ENCODE data around the gene TAF11L6.
"Not testable (repeated sequence)": the region's sequence is repeated elsewhere in the genome, so short reads cannot be mapped to it uniquely, and the experiment has no call there.

The TAF11L6 gene

DNA sequence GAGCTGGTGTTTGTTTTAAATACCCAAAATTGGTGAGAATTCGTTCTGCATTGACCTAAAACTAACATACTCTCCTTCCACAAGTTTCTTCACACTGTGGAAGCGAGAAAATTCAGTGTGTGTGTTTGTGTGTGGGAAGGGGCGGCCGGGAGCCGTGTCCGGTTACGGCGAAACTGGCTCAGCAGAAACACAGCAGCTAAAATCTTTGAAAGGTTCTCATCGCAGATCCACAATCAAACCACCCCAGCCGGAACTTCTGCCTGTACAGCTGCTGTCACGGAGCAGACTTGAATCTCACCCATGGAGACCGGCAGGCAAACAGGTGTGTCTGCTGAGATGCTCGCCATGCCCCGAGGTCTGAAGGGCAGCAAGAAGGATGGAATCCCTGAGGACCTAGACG is at the start of gene TAF11L6:
Gene TAF11L6, plus strand, starts transcription at position 301 of the 400 bp plus-strand sequence.
- not testable (repeated sequence) for DNase-seq (ENCODE audit: low spot score)

DNA sequence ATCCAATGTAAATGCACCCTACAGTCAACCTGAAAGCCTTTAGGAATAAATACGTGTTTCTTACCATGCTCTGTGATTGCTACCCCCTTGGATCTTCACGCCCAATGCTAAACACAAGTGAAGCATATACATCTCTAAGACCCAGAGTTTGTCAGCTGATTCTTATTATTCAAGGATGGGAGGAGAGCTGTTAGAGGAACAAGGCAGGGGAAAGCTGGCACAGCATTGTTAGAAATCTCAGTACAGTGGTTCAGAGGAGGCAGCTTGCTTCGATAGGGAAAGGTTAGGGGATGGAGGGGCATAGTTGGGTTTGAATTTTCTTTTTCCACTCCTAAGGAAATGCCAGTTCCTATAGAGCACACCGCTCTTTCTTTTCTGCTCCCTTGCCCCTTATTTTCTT is 47.1 kb upstream of the TAF11L6 start:
- DNase-seq (ENCODE audit: low spot score), result no peak

DNA sequence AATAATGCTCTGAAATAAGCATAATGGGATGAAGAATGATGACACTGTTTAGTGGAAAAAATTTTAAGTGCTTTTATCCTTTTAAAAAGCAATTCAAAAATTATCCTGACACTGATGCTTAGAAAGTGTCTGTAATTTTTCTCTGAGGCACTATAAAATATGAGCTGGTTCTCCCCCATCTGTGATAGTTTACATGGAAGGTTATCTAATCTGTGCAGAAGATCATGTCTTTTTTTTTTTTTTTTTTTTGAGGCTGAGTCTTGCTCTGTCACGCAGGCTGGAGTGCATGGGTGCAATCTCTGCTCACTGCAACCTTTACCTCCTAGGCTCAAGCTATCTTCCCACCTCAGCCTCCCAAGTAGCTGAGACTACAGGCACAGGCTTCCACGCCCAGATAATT is 45.7 kb upstream of the TAF11L6 start:
- DNase-seq (ENCODE audit: low spot score), result no peak

DNA sequence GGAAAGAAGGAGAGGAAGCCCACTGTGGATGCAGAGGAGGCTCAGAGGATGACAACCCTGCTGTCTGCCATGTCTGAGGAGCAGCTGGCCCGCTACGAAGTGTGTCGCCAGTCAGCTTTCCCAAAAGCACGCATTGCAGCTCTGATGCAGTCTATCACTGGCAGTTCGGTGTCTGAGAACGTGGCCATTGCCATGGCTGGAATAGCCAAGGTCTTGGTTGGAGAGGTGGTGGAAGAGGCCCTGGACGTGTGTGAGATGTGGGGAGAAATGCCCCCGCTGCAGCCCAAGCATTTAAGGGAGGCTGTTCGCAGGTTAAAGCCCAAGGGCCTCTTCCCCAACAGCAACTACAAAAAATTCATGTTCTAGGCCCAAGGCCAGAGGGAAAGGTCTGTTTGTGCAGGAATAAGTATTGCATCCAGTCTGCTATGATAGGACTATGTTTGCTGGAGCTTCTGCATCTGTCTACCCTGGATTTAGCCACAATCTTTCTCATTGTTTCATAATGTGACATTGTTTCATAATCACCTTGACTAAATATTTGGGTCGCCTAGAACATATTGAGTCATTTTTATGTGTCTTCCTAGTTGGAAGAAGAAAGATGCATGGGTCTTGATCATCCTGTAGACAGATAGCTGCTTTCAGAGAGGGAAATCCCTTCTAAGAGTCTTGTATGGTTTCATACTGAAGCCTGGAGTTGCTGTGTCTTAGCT is 41.9 kb upstream of the TAF11L6 start:
- DNase-seq (ENCODE audit: low spot score), result not testable (repeated sequence)

DNA sequence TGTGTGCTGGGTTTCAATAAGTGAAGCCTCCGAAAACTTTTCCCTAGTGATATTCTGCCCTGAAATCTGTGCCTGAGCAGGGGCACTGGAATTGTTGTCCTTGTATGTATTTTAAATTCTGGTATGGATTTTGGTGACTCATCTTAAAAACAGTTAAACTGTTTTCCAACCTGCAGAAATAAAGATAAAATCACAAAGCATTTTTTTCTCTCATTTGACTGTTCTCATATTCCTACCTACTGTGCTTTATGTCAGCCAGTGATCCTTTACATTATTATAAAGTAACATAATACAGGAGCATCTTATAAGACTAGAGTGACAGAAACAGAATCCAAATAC is 41.3 kb upstream of the TAF11L6 start:
- DNase-seq (ENCODE audit: low spot score), result no peak

DNA sequence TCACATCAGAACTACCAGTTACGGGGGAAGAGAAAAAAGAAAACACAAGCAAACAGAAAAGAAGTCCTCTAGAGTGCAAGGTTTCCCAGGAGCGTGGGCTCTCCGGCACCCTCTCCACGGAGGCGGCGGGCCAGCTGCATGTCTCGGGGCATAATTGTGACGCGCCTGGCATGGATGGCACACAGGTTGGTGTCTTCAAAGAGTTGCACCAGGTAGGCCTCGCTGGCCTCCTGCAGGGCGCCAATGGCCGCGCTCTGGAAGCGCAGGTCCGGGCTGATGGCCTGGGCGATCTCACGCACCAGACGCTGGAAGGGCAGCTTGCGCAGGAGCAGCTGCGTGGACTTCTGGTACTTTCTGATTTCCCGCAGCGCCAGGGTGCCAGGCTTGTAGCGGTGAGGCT is 37.2 kb upstream of the TAF11L6 start:
- not testable (repeated sequence) for DNase-seq (ENCODE audit: low spot score)

DNA sequence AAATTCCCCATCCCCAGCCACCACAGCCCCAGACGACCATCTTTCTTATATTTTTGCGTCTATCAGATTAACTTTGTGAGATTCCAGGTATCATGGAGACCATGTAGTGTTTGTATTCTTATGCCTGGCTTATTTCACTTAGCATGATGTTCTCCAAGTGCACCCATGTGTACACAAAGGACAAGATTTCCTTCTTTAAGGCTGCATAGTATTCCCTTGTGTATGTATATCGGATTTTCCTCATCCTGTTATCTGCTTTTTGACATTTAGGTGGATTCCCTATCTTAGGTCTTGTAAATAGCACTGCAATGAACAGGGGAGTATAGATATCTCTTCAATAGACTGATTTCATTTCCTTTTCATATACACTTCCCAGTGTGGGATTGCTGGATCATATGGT is 35.7 kb upstream of the TAF11L6 start:
- DNase-seq (ENCODE audit: low spot score), result no peak

DNA sequence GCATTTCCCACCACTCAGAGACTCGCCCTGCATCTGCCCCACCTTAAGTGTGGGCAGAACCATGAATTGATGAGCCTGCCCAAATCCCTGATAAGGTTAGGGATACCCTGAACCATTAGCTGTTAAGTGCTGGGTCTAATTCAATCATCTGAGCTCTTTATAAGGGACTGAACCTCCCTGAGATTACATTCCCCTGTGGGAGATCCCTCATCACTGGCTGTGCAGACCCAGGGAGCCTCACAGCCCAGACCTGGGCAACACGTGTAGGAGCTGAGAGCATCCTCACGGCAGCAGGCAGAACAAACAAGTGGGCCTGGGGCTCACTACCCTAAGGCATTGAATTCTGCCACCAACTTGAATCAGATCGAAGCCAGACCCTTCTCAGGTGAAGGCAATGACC is 31.0 kb upstream of the TAF11L6 start:
- no peak for DNase-seq (ENCODE audit: low spot score)

DNA sequence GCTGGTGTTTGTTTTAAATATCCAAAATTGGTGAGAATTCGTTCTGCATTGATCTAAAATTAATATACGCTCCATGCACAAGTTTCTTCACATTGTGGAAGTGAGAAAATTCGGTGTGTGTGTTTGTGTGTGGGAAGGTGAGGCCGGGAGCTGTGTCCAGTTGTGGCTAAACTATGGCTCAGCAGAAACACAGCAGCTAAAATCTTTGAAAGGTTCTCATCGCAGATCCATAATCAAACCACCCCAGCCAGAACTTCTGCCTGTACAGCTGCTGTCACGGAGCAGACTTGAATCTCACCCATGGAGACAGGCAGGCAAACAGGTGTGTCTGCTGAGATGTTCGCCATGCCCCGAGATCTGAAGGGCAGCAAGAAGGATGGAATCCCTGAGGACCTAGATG is 30.5 kb upstream of the TAF11L6 start, which contains the start of gene TAF11L2:
Gene TAF11L2, plus strand, starts transcription at position 301 of the 400 bp plus-strand sequence.
- not testable (repeated sequence) for DNase-seq (ENCODE audit: low spot score)

DNA sequence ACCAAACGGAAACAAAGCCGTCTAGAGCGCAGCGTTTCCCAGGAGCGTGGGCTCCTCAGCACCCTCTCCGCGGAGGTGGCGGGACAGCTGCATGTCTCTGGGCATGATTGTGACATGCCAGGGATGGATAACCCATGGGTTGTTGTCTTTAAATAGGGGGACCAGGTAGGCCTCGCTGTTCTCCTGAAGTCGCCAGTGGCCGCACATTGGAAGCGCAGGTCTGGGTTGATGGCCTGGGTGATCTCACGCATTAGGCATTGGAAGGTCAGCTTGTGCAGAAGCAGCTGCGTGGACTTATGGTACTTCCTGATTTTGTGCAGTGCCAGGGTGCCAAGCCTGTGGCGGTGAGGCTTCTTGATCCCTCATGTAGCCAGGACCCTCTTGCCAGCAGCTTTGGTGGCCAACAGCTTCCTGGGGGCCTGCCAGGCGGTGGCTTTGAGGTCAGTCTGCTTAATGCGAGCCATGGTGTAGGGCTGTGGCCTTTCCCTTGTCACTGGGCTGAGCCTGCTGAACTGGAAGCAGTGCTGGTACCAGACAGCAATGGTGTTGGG is 16.6 kb upstream of the TAF11L6 start:
- no peak for DNase-seq (ENCODE audit: low spot score)

DNA sequence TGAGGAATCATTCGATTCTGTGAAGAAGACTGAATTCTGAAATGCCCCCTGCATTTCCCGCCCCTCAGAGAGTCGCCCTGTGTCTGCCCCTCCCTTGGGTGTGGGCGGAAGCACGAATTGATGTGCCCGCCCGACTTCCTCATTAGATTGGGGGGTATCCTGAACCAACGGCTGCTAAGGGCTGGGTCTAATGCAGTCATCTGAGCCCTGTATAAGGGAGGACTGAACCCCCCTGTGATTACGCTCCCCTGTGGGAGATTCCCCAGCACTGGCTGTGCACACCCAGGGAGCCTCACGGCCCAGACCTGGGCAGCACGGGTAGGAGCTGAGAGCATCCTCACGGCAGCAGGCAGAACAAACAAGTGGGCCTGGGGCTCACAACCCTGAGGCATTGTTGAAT is 10.9 kb upstream of the TAF11L6 start:
- not testable (repeated sequence) for DNase-seq (ENCODE audit: low spot score)

DNA sequence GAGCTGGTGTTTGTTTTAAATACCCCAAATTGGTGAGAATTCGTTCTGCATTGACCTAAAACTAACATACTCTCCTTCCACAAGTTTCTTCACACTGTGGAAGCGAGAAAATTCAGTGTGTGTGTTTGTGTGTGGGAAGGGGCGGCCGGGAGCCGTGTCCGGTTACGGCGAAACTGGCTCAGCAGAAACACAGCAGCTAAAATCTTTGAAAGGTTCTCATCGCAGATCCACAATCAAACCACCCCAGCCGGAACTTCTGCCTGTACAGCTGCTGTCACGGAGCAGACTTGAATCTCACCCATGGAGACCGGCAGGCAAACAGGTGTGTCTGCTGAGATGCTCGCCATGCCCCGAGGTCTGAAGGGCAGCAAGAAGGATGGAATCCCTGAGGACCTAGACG is 10.4 kb upstream of the TAF11L6 start, which contains the start of gene TAF11L3:
Gene TAF11L3, plus strand, starts transcription at position 301 of the 400 bp plus-strand sequence.
- not testable (repeated sequence) for DNase-seq (ENCODE audit: low spot score)

DNA sequence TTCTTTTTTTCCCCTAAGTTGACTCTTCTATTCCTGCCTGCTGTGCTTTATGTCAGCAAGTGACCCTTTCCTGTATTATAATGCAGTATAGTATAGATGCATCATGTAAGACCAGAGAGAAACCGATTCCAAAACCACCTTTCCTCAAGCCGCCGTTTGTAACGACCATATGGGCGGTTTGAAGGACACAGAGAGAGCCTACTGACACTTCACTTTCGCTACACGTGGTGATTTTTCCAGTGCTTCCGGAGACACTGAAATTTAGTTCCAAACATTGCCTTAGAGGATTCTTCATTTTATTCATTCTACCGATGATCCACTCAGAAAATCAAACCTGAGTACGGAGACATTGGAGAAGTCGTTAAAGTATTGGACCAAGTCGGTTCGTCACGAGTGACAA is 9.0 kb upstream of the TAF11L6 start:
- not testable (repeated sequence) for DNase-seq (ENCODE audit: low spot score)

DNA sequence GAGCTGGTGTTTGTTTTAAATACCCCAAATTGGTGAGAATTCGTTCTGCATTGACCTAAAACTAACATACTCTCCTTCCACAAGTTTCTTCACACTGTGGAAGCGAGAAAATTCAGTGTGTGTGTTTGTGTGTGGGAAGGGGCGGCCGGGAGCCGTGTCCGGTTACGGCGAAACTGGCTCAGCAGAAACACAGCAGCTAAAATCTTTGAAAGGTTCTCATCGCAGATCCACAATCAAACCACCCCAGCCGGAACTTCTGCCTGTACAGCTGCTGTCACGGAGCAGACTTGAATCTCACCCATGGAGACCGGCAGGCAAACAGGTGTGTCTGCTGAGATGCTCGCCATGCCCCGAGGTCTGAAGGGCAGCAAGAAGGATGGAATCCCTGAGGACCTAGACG is 7.0 kb upstream of the TAF11L6 start, which contains the start of gene TAF11L4:
Gene TAF11L4, plus strand, starts transcription at position 301 of the 400 bp plus-strand sequence.
- not testable (repeated sequence) for DNase-seq (ENCODE audit: low spot score)

DNA sequence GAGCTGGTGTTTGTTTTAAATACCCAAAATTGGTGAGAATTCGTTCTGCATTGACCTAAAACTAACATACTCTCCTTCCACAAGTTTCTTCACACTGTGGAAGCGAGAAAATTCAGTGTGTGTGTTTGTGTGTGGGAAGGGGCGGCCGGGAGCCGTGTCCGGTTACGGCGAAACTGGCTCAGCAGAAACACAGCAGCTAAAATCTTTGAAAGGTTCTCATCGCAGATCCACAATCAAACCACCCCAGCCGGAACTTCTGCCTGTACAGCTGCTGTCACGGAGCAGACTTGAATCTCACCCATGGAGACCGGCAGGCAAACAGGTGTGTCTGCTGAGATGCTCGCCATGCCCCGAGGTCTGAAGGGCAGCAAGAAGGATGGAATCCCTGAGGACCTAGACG is 3.5 kb upstream of the TAF11L6 start, which contains the start of gene TAF11L5:
Gene TAF11L5, plus strand, starts transcription at position 301 of the 400 bp plus-strand sequence.
- DNase-seq (ENCODE audit: low spot score), result not testable (repeated sequence)

DNA sequence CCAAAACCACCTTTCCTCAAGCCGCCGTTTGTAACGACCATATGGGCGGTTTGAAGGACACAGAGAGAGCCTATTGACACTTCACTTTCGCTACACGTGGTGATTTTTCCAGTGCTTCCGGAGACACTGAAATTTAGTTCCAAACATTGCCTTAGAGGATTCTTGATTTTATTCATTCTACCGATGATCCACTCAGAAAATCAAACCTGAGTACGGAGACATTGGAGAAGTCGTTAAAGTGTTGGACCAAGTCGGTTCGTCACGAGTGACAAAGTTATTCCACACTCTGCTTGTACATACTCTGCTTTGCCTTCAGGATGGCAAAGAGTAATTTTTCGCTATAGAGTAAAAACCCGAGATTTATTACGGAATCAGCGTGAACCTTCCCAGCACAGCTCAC is 2.0 kb upstream of the TAF11L6 start:
- not testable (repeated sequence) for DNase-seq (ENCODE audit: low spot score)
